DMS53 treated with DMSO at 0.1 percent for 48 hours (cell line): ENCODE results near the gene LRRC71.

ENCODE experiments used
- DNase-seq: peaks from one replicate; lab custom pipeline; 2025; ENCODE audit not compliant: unreplicated experiment; lab: John Stamatoyannopoulos, UW

The LRRC71 gene

DNA sequence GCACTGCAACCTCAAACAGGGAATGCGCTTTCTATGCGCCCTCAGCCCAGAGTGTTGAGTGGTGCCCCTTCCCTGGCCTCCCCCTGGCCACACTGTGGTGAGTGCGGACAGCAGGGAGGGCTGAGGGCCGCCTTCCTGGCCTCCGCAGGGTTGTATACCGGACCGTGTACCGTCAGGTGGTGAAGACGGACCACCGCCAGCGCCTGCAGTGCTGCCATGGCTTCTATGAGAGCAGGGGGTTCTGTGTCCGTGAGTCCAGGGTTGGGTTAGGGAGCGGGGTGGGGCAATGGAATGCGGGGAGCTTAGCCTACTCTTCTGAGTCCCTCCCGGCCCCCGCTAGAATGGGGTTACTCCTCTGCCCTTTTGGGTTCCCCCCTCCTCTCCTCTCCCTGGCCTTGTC, 15.3 kb upstream of the LRRC71 start:
- no peak for DNase-seq

DNA sequence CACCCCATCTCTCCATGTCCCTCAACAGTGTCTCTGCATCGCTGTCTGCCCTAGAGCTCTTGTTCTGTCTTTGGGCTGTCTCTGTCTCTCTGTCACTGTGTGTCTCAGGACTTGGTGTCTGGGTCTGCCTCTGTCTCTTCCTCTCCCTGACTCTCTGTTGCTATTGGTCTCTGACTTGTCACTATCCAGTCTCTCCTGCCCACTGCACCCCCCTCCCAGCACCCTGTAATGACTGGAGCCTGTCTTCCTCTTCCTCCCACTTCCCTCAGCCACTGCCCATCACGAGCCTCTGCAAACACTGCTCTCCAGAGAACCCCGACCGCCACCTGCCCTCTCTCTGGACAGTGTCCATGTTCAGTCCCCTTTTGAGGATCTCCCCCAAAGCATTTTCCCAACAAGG, 14.8 kb upstream of the LRRC71 start:
- DNase-seq = no peak

DNA sequence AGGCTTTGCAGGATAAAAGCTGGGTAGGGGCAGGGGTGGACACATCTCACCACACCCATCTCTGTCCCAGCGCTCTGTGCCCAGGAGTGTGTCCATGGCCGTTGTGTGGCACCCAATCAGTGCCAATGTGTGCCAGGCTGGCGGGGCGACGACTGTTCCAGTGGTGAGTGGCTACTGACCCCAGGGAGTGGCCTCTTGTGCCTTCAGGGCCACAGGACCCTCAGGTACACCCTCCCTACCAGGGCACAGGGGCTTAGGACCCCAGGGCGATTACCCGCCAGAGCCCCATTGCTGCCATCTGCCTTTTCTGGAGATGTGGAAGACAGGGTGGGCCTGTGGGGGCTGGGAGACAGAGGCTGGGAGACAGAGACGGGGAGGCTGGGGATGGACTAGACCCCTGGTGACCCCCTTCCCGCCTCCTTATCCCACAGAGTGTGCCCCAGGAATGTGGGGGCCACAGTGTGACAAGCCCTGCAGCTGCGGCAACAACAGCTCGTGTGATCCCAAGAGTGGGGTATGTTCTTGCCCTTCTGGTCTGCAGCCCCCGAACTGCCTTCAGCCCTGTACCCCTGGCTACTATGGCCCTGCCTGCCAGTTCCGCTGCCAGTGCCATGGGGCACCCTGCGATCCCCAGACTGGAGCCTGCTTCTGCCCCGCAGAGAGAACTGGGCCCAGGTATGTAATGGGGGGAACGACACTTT, 14.1 kb upstream of the LRRC71 start:
- no peak for DNase-seq

DNA sequence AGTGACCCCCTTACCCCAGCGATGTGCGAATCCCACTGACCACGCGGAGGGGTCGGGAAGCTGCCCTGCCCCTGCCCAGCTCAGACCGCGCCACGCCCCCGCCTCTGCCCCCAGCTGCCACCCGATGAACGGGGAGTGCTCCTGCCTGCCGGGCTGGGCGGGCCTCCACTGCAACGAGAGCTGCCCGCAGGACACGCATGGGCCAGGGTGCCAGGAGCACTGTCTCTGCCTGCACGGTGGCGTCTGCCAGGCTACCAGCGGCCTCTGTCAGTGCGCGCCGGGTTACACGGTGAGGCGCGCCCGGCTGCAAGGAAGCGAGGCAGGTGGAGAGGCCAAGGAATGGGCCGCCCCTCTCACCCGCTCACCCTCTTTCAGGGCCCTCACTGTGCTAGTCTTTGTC, 11.9 kb upstream of the LRRC71 start:
- DNase-seq = no peak

DNA sequence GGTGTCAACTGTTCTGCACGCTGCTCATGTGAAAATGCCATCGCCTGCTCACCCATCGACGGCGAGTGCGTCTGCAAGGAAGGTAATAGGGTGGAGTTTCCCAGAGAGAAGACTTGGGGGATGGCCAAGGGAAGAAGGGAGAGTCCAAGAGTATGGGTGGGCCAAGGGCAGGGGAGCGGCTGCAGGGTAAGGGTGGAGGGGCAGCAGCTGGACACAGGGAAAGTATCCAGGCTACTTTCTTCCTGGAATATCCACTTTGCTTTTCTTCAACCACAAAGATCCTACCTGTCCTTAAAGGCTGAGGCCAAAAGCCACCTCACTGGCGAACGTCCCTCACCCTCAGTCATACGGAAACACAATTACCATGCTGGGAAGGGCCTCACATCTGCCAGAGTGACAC, 11.5 kb upstream of the LRRC71 start:
- DNase-seq = no peak

DNA sequence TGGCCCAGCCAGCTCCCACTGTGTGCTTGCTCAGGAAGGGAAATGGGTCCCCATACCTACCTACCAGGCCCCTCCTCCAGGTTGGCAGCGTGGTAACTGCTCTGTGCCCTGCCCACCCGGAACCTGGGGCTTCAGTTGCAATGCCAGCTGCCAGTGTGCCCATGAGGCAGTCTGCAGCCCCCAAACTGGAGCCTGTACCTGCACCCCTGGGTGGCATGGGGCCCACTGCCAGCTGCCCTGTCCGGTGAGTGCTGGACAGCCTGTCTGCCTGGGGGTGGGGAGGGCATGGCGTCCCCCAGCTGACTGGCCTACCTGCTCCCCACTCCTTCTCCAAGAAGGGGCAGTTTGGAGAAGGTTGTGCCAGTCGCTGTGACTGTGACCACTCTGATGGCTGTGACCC, 10.8 kb upstream of the LRRC71 start:
- no peak for DNase-seq

DNA sequence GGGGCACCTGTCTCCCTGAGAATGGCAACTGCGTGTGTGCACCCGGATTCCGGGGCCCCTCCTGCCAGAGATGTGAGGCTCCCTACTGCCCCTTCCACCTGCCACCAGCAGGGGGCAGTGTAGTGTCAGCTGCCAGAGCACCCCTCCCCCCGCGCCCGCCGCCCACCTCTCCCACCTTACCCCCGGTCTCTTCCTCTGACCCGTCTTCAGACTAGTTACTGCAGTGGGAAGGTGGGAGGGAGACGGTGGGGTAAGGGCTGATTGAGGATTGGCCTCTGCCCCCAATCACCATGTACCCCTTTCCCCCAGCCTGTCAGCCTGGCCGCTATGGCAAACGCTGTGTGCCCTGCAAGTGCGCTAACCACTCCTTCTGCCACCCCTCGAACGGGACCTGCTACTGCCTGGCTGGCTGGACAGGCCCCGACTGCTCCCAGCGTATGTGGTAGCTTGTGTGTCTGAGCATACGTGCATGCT, 10.1 kb upstream of the LRRC71 start:
- peak; percentile 14 for DNase-seq

DNA sequence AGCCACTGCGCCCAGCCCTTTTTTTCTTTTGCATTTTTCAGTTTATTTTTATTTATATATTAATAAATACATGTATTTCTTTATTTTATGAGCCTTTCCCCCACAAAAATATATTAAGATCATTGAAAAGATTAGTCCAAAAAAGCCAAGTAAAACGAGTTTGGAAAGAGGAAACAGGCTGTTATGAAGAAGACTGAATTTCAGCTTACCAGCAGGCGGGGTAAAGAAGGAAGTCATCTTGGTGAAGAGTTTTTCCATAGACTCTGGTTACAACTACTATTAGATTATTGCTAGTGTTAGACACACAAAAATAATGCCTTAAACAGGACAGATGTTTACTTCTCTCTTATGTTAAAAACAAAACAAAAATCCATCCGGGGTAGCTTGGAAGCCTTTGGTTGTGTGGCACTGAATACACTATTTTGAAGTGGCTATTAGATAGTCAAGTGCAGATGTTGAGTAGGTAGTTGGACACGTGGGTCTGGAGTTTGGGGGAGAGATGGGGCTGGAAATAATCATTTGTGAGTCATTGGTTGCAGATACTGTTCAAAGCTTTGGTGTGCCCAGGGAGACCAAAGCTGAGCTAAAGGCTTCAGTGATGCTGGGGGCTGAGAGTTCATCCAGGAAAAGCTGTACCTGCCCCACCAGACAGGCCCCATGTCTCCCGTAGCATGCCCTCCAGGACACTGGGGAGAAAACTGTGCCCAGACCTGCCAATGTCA, 8.7 kb upstream of the LRRC71 start:
- no peak for DNase-seq

DNA sequence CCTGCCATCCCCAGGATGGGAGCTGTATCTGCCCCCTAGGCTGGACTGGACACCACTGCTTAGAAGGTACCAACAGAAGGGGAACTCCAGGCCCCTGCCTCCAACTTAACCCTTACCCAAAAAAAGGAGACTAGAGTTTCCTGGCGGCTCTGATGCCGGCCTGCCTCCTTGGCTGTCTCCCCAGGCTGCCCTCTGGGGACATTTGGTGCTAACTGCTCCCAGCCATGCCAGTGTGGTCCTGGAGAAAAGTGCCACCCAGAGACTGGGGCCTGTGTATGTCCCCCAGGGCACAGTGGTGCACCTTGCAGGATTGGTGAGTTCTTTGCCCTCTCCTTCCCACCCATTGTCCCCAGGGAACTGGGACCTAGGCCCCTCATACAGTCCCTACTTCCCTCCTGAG, 8.1 kb upstream of the LRRC71 start:
- no peak for DNase-seq

DNA sequence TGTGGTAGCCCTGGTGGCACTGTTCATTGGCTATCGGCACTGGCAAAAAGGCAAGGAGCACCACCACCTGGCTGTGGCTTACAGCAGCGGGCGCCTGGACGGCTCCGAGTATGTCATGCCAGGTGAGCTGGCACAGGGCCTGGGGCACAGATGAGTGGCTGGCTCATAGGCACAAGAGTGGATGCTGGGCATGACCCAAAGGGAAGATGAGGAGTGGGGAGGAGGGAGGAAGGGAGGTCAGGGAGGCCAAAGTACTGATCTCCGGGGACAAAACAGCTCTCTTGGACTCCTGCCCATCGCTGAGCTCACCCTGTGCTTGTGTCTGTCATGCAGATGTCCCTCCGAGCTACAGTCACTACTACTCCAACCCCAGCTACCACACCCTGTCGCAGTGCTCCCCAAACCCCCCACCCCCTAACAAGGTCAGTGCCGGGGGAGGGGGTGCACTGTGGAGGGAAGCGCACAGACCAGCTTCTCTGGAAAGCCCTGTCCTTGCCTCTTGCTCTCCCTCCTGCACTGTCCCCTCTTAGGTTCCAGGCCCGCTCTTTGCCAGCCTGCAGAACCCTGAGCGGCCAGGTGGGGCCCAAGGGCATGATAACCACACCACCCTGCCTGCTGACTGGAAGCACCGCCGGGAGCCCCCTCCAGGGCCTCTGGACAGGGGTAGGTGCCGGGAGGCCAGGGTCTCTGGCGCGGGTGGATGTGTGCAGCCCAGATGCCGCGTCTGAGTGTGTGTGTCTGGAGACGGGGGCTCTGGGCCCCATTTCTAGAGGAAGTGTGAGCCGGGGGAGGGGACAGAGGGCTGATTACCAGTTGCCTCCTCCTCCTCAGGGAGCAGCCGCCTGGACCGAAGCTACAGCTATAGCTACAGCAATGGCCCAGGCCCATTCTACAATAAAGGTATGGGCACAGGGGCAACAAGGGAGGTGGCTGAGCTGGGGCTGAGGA, 7.3 kb upstream of the LRRC71 start:
- no peak for DNase-seq

DNA sequence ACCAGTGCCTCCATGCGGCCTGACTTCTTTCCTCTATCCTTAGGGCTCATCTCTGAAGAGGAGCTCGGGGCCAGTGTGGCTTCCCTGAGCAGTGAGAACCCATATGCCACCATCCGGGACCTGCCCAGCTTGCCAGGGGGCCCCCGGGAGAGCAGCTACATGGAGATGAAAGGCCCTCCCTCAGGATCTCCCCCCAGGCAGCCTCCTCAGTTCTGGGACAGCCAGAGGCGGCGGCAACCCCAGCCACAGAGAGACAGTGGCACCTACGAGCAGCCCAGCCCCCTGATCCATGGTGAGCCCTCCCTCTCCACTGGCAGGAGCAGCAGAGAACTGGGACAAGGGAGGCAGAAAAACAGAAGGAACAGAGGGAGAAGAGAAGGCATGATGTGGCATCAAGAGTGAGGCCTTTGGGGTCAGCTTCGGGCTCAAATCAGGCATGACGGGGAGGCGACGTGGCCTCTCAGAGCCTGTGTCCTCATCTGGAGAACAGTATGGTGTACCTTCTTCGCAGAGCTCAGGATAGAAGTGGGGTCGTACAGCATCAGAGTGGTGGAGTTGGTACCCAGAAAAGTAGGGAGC, 6.5 kb upstream of the LRRC71 start:
- DNase-seq = no peak

DNA sequence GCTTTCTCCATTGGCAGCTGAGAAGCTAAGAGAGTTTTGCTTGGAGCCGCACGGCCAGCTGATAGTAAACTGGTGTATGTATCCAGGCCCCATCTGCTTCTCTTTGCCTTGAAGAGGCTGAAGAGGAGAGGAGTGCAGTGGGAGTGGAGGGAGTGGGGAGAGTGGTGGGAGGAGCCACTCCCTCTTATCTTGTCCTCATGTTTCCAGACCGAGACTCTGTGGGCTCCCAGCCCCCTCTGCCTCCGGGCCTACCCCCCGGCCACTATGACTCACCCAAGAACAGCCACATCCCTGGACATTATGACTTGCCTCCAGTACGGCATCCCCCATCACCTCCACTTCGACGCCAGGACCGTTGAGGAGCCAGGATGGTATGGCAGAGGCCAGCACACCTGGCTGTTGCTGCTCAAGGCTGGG, 6.0 kb upstream of the LRRC71 start:
- no peak for DNase-seq

DNA sequence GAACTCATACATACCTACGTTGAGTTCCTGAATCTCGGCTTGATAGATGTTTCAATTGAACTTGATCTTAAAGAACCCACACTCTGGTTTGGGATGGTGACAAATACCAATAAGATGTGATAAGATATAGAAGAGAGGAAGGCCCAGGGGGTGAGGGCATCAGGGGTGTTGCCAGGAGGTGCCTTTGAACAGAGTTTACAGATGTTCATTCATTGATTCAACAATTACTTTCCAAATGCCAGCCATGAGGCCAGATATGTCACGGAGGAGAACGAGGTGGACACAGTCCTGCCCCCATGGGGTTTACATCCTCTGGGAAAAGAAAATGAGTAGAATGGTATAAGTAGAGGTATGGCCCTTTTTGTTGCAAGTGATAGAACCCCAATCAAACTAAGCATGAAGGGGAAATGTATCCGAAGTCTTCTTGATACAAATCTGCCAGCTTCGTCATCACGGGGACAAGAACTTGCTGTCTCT, 659 bp downstream of the LRRC71 start:
- no peak for DNase-seq

DNA sequence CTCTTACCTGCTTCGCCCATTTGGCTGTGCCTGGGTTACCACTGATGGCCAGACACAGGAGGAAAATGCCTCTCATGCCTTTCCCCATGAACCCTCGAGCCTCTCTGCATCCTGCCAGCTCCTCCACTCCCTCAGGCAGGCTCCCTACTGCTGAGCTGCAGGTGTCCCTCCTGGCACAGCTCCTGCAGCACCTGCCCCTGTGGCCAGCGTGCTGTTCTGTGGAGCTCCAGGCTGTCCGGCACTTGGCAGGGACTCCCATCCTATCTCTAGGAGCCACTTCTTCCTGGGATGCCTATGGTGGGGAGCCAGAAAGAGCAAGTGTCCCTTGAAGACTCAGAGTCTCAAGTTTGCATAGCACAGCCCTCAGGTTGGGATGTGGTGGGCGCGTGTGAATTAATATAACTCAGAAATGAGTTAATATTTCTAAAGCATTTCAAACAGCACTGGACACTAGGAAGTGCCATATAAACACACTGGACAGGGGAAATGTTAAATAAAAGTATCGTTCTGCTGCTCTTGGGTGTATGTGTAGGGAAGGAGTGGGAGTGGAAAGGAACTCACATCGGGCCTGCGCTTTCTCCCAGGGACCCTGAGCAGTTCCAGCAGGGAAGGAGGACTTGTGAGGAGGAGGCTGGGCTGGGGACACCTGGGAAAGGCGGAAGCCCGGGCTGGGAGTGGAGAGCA, 2.7 kb downstream of the LRRC71 start:
- DNase-seq = peak; percentile 47

DNA sequence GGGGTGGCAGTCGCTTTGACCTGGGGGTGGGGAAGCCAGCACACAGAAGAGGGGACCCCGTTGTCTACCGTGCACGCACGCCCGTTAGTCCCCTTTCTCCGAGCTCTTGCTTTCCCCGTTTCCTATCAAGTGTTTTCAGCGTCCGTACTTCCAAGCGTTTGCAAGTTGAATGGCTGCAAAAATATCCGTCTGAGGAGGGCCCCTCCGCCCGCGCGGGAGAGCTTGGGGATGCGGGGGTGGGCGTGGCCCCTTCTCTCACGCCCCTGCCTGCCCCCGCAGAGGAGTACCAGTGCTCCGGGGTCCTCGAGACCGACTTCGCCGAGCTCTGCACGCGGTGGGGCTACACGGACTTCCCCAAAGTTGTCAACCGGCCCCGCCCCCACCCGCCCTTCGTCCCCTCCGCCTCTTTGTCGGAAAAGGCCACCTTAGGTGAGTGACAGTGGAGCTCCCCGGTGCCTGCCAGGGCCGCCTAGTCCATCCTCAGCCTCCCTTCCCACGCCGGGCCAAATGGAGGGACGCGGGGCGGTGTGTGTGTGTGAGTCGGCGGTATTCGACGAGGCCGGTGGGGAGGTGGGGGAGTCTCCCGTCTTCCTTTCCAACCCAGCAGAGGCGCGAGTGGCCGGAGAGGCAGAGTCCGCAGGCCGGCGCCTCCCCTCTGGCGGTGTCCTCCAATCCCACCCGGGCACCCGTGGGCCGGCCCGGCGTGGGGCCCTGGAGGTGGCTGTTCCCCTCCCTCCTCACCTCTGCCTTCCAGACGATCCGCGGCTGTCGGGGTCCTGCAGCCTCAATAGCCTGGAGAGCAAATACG, 3.4 kb downstream of the LRRC71 start:
- no peak for DNase-seq

DNA sequence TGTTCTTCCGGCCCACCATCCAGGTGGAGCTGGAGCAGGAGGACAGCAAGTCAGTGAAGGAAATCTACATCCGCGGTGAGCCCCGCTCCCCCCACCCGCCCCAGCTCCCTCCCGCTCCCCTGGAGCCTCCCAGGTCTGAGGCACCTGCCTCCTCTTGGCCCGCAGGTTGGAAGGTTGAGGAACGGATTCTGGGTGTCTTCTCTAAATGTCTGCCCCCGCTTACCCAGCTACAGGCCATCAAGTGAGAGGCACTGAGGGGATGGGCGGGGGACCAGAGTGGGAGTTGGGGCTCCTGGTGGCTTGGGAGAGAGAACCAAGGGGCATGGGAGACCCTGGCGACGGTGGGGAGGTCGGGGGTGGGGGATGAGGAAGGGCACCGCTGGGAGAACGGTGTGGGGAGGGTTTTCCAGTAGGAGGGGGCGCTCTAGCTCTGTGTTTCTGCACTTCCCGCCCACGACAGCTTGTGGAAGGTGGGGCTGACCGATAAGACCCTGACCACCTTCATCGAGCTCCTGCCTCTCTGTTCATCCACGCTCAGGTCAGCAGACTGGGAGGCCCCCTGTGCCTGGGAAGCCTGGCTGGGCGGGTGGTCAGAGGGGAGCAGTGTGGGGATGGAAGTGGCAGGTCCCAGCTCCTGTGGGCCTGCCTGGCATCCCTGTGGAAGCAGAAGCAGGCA, 4.2 kb downstream of the LRRC71 start:
- DNase-seq = no peak

DNA sequence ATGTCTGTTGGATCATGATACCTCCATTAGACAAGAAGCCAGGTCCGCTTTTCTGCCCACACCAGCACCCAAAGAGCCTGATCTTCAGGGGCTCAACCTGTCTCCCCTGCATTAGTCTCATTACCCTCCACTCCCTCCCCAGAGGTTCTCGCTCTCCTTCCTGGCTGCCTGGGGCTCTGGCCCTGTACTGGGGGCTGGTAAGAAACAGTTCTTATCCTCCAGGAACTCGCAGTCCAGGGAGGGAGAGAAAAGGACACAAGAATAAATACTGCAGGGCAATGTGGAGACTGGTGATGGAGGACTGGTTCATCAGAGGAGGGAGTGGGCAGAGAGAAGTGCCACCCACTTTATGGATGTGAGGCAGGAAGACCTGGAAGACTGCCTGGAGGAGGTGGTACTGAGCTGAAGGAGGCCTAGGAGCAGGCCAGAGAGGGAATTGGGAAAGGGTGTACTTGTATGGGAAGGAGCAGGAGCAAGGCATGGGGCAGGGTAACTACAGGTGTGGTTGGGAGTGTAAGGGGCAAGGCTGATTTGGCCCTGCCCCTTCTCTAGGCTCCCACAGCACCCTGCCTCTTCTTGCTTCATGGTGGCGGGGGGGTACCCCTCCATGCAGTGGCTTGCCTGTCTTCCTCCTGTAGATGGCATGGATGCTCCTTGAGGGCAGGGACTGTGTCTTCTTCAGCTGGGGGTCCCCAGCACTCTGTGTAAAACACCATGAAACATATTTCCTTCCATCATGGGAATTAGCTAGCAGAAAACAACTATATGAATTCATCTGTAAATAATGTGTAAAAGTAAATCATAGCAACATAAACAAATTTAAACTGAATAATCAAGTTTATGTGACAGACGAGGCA, 5.0 kb downstream of the LRRC71 start:
- no peak for DNase-seq

DNA sequence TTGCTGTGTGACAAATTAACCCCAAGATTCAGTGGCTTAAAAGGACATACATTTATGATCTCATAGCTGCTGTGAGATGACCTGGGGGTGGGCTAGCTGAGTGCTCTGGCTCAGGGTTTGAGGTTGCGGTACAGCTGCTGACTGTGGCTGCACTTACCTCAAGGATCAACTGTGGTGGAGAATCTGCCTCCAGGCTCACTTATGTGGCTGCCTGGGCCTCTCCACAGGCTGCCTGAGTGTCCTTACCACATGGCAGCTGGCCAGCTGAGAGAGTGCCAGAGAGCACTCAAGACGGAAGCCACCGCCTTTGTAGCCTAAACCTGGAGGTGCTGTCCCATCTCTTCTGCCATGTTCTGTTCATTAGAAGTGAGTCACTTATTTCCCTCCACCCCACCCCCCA, 5.7 kb downstream of the LRRC71 start:
- peak; percentile 36 for DNase-seq
